Limb (tissue), 2 donors: ENCODE measurements around the gene ZNF330.

Experiments
- DNase-seq, 2 donors: peaks; one replicate each; pipeline ENCODE4 v3.0.0-alpha.2; 2016; ENCODE audit errors: extremely low spot score in 2 of 2

Gene ZNF330

GRCh38 chr4:141233673-141234072, 13.0 kb downstream of the ZNF330 start:
- DNase-seq: no peak

- no peak for DNase-seq
These were observed 17.5 kb downstream of the ZNF330 start for GRCh38 chr4:141238186-141238585.

- no peak for DNase-seq
These were observed 19.6 kb downstream of the ZNF330 start for GRCh38 chr4:141240259-141240658.

- no peak for DNase-seq
These were observed 20.0 kb downstream of the ZNF330 start for GRCh38 chr4:141240671-141241070.

GRCh38 chr4:141241986-141242385, 21.3 kb downstream of the ZNF330 start:
- DNase-seq: no peak

- DNase-seq: no peak
These were observed 23.7 kb downstream of the ZNF330 start for GRCh38 chr4:141244419-141244818.

- DNase-seq: no peak
These were observed 25.5 kb downstream of the ZNF330 start for GRCh38 chr4:141246243-141246642.

- no peak for DNase-seq
These were observed 26.2 kb downstream of the ZNF330 start for GRCh38 chr4:141246683-141247429.

- no peak for DNase-seq
These were observed 26.7 kb downstream of the ZNF330 start for GRCh38 chr4:141247430-141247780.

- no peak for DNase-seq
These were observed 27.3 kb downstream of the ZNF330 start for GRCh38 chr4:141248029-141248428.

- DNase-seq: no peak
These were observed 27.8 kb downstream of the ZNF330 start for GRCh38 chr4:141248486-141248885.

- DNase-seq: no peak
These were observed 33.6 kb downstream of the ZNF330 start for GRCh38 chr4:141254326-141254725.

- DNase-seq: no peak
These were observed 34.3 kb downstream of the ZNF330 start for GRCh38 chr4:141255016-141255415.

- DNase-seq: no peak
These were observed 37.9 kb downstream of the ZNF330 start for GRCh38 chr4:141258558-141258957.

GRCh38 chr4:141275834-141276233, 55.1 kb downstream of the ZNF330 start:
- DNase-seq: no peak

GRCh38 chr4:141283152-141283551, 62.5 kb downstream of the ZNF330 start:
- no peak for DNase-seq

GRCh38 chr4:141283563-141283962, 62.9 kb downstream of the ZNF330 start:
- DNase-seq: no peak
